Lower lobe of right lung (tissue), 2 donors: ENCODE results near the gene SSH2. TPM values are rescaled to one million over a fixed set of nuclear protein-coding genes. Genes with fewer than 3 reads are reported as not detected.

ENCODE experiments used
- ATAC-seq, 2 donors: fragments of 200-7000 bp; cut with Tn5 transposase; one replicate each; pipeline ENCODE4 v1.9.1; 2020 to 2022; ENCODE audit warnings: mild to moderate bottlenecking in 2 of 2, moderate library complexity in 2 of 2
- DNase-seq: peaks from one replicate; pipeline ENCODE4 v3.0.0-alpha.2; 2020
- H3K27ac ChIP-seq: fragments of 200-600 bp; one replicate; pipeline ENCODE4 v1.8.0; 2022
- H3K27me3 ChIP-seq: fragments of 200-600 bp; one replicate; pipeline ENCODE4 v1.8.0; 2022; ENCODE audit warnings: low read depth
- H3K36me3 ChIP-seq: fragments of 200-600 bp; one replicate; pipeline ENCODE4 v1.8.0; 2022; ENCODE audit warnings: mild to moderate bottlenecking
- H3K4me1 ChIP-seq: fragments of 200-600 bp; one replicate; pipeline ENCODE4 v1.8.0; 2022
- H3K4me3 ChIP-seq: fragments of 200-600 bp; one replicate; pipeline ENCODE4 v1.8.0; 2022; ENCODE audit warnings: mild to moderate bottlenecking
- H3K9me3 ChIP-seq: fragments of 200-600 bp; one replicate; pipeline ENCODE4 v1.8.0; 2022
- CTCF ChIP-seq: fragments of 200-600 bp; IDR thresholded peaks from one replicate; pipeline ENCODE4 v1.8.0; 2022; ENCODE audit warnings: antibody characterized with exemption, mild to moderate bottlenecking
- intact Hi-C: fragments of 100-400 bp; cut with DNase I; formaldehyde crosslinking; loops from one replicate; pipeline ENCODE4 v1.11.0; 2022
- total RNA-seq: library from RNA; stranded (reverse); fragmentation: NEBNext Ultra II Directional; extraction: Animal tissue kit (Norgen Biotek cat#: 25700); gene quantifications from one replicate; pipeline ENCODE4 v1.2.1, GENCODE V29; 2021
- donor health status: DM: no; HTN: yes; CAD: no; lungs with severe emphysema.

The SSH2 gene
- total RNA-seq, 1 donor from 2014 or later: 105 TPM

GRCh38 chr17:29855686-29856085 lies 74.3 kb downstream of the SSH2 start:
- H3K27ac ChIP-seq: no peak overlapping the region
- no peaks in the 10 kb centered on the region for H3K9me3 ChIP-seq
- ATAC-seq (peak in 1 of 2 donors; percentile 40), DNase-seq (no peak)
- no peaks in the 10 kb centered on the region for H3K27me3 ChIP-seq
- H3K36me3 ChIP-seq: no peaks in the 10 kb centered on the region
- intact Hi-C loops: no loop called here
- TF ChIP-seq CTCF: no peak
- peaks cover 12% of the 10 kb centered on the region for H3K4me1 ChIP-seq
- H3K4me3 ChIP-seq: no peak overlapping the region

GRCh38 chr17:29848737-29849136 lies 81.3 kb downstream of the SSH2 start:
- ATAC-seq: no peak

DNA sequence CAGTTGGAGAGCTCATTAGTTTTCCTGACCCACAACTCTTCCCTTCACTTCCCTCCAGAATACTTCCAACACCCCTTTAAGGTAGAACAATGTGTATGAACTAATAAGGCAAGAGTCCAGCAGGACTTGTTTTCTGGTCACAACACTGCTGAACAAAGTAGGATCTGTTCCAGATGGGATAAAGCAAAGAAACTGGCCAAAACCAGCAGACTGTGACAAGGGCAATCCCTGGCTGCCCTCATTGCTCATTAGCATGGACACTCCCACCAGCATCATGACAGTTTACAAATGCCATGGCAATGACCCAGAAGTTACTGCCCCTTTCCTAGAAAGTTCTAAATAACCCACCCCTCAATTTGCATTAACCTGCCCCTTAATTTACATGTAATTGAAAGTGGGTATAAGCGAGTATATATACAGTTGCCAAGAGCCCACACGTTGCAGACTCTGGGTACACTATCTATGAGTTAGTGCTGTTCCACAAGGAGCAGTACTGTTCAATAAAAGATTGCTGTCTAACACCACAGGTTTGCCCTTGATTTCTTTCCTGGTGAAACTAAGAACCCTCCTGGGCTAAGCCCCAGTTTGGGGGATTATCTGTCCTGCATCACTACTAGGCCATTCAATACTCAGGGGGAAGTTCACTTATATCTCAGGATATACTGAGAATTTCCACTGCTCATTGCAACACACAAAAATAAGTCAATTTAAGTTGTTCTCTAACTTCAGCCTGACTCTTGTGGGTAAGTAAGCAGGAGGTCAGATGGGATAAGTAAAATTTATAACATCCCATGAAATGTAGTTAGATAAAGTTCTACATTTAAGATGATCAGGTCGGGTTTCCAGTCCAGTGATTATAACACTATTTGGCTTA lies 82.3 kb downstream of the SSH2 start:
- H3K9me3 ChIP-seq: no peaks in the 10 kb centered on the region
- no peaks in the 10 kb centered on the region for H3K36me3 ChIP-seq
- no peak overlapping the region for H3K27ac ChIP-seq
- TF ChIP-seq CTCF: no peak
- no peak for ATAC-seq
- intact Hi-C loops: no loop called here
- no peak for DNase-seq
- no peak overlapping the region for H3K4me3 ChIP-seq
- H3K4me1 ChIP-seq: no peaks in the 10 kb centered on the region
- no peaks in the 10 kb centered on the region for H3K27me3 ChIP-seq

More at GRCh38 chr17:29848737-29849136, 81.3 kb downstream of the SSH2 start:
- no peaks in the 10 kb centered on the region for H3K9me3 ChIP-seq
- no peak for TF ChIP-seq CTCF
- H3K36me3 ChIP-seq: no peaks in the 10 kb centered on the region
- H3K4me3 ChIP-seq: no peak overlapping the region
- no peaks in the 10 kb centered on the region for H3K4me1 ChIP-seq
- intact Hi-C loops: no loop called here
- DNase-seq: no peak
- H3K27me3 ChIP-seq: no peaks in the 10 kb centered on the region
- H3K27ac ChIP-seq: no peak overlapping the region

DNA sequence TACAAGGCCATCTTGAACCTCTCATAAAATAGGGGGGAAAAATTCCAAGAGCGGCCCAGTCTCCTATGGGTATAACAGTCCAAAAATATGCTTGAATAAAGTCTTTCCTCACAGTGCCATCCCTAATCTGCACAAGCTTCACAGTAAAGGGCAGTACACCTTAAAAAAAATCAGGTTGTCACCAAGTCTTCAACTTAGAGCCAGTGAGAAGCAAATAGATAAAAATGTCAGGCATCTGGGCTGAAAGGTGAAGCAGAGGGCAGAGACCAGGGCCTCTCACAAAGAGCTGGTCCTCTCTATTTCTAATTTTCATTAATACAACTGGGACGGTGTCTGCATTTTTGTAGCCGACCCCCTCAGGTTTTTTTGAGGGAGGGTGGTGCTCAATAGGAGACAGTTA lies 82.9 kb downstream of the SSH2 start:
- no peaks in the 10 kb centered on the region for H3K4me1 ChIP-seq
- intact Hi-C loops: no loop called here
- no peak for DNase-seq
- no peak for TF ChIP-seq CTCF
- no peak overlapping the region for H3K4me3 ChIP-seq
- no peaks in the 10 kb centered on the region for H3K27me3 ChIP-seq
- H3K36me3 ChIP-seq: no peaks in the 10 kb centered on the region
- H3K9me3 ChIP-seq: no peaks in the 10 kb centered on the region
- H3K27ac ChIP-seq: no peak overlapping the region
- ATAC-seq: no peak

DNA sequence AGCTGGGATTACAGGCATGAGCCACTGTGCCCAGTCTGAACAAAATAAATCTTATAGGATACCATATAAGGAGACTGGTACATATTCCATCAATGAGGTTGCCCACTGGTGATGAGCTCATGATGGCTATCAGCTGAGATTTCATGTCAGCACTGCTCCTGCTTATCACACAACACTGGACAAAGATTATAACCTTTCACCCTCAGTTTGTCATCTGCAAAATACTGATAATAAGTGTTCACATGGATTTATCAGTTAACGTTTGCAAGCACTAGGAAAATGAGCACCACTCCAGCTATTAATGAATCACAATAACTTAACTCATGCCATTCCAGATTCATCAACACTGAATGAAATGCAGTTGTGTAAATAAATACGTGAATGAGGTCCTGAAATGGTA lies 83.7 kb downstream of the SSH2 start:
- no peaks in the 10 kb centered on the region for H3K27me3 ChIP-seq
- H3K36me3 ChIP-seq: no peaks in the 10 kb centered on the region
- intact Hi-C loops: no loop called here
- ATAC-seq: no peak
- no peaks in the 10 kb centered on the region for H3K9me3 ChIP-seq
- no peak overlapping the region for H3K27ac ChIP-seq
- no peaks in the 10 kb centered on the region for H3K4me1 ChIP-seq
- no peak for TF ChIP-seq CTCF
- no peak overlapping the region for H3K4me3 ChIP-seq
- no peak for DNase-seq
